Colon (tissue), 2 donors: ENCODE measurements around the gene APOL4.
"Not testable (repeated sequence)": the region's sequence is repeated elsewhere in the genome, so short reads cannot be mapped to it uniquely, and the experiment has no call there.

ENCODE experiments used
- FAIRE-seq: peaks from 2 replicates; lab custom pipeline; 2012; peaks lifted over from hg19 to GRCh38; lab: Jason Lieb, UNC
- donor health status: control.
- donor health status: control.

APOL4 gene

GRCh38 chr22:36231051-36231450, 29.4 kb upstream of the APOL4 start:
- FAIRE-seq, result not testable (repeated sequence)

- not testable (repeated sequence) for FAIRE-seq
Observed at GRCh38 chr22:36229649-36230048, 28.0 kb upstream of the APOL4 start.

DNA sequence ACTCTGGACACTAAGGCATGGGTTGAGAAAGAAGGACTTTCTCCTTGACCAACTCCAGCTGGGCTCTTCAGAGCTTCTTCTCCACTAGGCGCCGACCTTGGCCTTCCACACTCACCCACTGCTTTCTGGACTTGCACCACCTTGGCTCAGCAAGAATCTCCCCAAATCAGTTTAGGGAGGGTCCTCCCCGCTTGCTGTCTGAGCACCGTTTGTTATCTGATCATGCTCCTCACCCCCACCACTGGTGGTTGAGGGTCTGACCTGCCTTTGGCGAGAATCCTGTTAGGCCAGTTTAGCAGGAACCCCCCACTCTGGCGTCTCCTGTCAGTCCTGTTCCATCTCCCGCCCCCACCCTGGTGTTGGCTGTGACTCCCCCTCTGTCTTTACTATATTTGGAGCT, 27.3 kb upstream of the APOL4 start:
- no peak for FAIRE-seq

DNA sequence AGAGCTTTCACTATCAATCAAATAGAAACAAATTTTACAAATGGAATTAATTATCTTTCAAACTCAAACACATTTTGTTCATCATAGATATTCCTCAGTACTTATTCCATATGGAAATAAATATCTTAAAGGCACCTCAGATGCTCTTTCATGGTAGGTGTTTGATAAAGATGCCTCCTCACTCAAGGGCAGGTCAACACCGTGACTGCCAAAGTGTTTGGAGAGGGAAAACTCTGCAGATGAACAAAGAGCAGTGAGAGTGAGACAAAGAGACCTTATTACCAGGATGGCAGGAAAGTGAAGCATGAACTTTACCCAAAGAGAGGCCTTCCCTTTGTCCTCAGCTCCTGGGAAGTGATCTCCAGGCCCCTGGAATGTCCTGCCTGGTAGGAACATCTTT, 26.8 kb upstream of the APOL4 start:
- peak; percentile 55 for FAIRE-seq

DNA sequence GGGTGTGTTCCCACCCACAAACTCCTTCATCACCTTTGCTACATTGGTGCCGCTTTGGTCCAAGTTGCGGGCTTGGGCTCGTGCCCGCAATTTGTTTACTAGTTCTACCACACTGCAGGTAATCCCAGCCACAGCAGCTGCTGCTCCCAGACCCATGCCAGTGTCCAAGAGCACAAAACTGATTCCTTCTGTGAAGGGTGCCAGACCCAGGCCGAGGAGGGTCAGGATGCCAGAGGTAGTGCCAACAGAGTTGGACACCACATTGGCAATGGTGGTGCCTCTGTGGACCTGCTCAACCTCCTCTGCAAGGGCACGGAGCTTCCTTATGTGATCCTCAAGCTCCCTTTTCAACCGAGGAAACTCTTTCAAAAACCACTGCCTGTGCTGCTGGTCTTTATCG, 26.2 kb upstream of the APOL4 start:
- FAIRE-seq, result no peak

GRCh38 chr22:36227396-36227795, 25.8 kb upstream of the APOL4 start:
- no peak for FAIRE-seq

DNA sequence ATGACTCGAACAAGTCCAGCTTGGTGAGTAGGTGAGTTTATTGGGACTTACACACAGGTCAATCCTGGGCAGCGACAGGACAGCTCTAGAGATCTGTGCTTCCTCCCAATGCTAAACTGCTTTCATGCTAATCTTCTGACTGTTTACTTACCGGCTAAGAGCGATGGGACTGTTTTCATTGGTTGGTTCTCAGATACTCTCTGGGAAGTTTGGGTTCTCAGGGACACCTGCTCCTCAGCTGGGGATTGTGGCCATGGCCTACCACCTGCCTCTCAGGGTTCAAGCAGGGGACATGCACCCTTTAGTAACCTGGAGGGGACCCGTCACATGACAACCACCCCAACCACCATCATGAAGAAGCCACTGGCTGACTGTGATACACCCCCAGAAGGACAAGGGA, 24.6 kb upstream of the APOL4 start:
- FAIRE-seq, result no peak

- FAIRE-seq, result no peak
Observed at GRCh38 chr22:36225333-36225922, 23.8 kb upstream of the APOL4 start.

- no peak for FAIRE-seq
Observed at GRCh38 chr22:36224245-36224644, 22.6 kb upstream of the APOL4 start.

DNA sequence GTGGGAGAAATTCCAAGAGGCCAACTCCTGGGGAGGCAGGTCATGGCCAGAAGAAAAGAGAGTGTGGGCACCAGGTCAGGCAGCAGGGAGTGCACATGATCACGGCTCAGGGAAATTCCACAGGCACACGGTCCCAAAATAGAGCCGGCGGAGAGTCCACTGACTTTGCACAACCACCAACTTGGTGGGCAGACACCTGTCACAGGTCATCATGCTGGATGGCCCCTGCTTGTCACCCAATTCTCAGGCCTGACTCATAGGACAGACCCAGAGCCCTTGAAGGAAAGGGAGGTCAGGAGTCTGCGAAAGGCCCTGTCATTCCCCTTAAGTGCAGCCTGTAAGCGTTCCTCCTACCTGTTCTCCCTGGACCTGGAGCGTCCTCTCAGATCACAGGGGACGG, 21.9 kb upstream of the APOL4 start:
- FAIRE-seq, result no peak

GRCh38 chr22:36222887-36223450, 21.4 kb upstream of the APOL4 start:
- FAIRE-seq, result no peak

GRCh38 chr22:36221799-36222751, 20.5 kb upstream of the APOL4 start:
- no peak for FAIRE-seq

GRCh38 chr22:36220451-36220921, 18.9 kb upstream of the APOL4 start:
- FAIRE-seq, result no peak

DNA sequence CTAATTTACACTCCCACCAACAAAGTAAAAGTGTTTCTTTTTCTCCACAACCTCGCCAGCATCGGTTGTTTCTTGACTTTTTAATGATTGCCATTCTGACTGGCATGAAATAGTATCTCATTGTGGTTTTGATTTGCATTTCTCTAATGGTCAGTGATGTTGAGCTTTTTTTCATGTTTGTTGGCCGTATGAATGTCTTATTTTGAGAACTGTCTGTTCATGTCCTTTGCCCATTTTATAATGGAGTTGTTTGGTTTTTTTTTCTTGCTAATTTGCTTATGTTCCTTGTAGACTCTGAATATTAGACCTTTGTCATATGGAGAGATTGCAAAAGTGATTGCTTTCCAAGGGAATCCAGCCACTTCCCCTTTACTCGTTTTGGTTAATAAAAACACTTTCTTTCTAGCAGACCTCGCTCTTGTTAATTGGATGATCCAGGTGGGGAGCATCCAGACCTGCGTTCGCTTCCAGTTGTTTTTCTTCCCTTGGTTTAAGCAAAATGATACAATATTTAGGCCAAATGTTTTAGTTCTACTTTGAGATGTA, 17.1 kb upstream of the APOL4 start:
- no peak for FAIRE-seq

DNA sequence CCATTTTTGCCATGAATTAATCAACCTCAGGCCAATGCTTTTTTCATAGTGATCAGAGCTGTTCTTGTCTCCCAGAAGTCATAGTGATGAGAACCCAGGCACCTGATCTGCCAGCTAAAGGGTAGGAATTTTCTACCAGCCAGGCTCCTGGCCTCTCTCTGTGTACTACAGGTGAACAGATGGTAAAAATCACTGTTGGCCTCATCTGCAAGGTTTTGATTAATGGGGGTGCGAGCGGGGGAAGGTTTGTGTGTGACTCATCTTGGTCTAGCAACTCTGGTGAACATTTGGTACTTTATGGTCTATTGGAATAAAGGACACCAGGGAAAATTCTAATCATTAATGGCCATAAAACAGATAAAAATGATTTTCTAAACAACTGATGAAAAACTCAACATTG, 14.4 kb upstream of the APOL4 start:
- no peak for FAIRE-seq

- FAIRE-seq, result no peak
Observed at GRCh38 chr22:36213586-36213985, 12.0 kb upstream of the APOL4 start.

DNA sequence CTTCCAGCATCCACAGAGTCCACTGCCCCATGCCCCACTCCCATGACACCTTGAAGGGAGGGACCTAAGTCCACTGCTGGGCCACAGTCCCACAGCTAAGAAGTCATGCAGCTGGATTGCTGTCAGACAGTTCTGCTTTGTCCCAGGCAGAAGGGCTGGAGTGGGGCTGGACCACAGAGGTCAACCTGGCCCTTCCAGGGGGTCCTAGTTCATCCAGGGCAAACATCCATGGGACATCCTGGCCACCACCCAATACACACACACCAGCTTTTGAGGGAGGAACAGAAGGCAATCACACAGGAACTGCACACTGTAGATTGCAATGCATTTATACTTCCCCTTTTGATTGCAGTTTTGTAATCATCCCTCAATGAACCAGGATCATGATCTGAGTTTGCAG, 11.3 kb upstream of the APOL4 start:
- FAIRE-seq, result no peak

GRCh38 chr22:36211237-36211861, 9.7 kb upstream of the APOL4 start:
- no peak for FAIRE-seq

- FAIRE-seq, result no peak
Observed at GRCh38 chr22:36210224-36210623, 8.6 kb upstream of the APOL4 start.

GRCh38 chr22:36209488-36209908, 7.9 kb upstream of the APOL4 start:
- FAIRE-seq, result not testable (repeated sequence)

DNA sequence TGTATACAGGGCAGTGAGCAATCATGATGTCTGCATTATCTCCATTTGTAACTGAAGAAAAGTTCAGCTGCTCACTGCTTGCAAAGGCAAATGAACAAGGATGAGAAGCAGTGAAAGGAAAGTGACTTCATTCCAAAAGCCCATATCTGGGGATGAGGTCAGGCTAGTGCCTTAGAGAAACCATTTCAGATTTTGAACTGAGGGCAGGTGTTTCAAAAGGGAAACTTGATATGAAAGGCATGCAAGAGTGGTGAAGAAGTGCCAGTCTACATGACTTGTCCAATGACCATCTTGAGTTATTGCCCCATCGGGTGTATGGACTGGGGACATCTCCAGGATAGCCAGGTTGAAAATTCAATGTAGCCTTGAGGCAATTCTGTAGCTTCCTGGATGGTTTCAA, 7.3 kb upstream of the APOL4 start:
- no peak for FAIRE-seq

DNA sequence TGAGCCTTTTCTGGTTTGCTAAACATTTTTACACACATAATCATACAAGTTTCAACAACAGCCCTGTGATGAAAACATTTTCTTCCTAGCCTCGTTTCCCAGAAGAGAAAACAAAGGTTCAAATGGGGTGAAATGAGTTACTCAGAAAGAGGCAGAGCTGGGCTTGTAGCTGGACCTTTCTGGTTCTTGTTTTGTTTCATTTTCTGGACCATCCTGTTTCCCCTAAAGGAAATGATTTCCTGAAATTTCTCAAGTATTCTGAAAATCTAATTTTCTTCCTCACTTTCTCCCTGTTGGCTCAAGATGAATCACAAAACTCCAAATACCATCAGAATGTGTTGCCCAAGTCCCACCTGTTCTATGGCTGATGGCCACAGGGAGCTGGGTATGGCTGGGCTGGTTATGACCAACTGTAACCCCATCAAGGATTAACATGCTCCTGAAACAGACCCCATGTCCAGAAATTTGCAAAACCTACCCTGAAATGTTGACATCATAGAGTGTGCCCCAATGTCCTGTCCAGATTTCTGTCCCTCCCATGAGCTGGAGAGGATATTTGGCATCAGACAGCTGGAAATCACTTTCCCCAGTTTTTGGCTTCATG, 6.7 kb upstream of the APOL4 start:
- FAIRE-seq, result no peak
